ENCODE data around the gene MAP3K20.

DNA sequence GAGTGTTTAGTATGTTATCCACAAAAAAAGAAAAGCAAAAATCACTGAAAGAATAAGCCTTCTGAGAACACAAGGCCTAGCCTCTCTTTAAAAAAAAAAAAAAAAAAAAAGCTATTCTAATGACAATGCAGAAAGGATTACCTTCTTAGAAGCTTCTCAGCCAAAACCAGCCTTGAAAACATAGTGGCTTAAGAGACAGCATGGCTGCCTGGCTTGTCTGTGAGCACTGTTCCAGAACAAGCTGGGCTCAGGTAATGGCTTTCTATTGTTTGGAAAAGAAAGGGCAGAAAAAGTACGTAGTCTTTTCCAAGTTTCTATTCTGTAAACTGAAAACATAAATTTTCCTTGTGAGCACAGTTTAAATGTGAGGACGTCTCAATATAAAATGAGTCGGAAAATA, 119.5 kb downstream of the MAP3K20 start:
- TF ChIP-seq, protein P1, sequence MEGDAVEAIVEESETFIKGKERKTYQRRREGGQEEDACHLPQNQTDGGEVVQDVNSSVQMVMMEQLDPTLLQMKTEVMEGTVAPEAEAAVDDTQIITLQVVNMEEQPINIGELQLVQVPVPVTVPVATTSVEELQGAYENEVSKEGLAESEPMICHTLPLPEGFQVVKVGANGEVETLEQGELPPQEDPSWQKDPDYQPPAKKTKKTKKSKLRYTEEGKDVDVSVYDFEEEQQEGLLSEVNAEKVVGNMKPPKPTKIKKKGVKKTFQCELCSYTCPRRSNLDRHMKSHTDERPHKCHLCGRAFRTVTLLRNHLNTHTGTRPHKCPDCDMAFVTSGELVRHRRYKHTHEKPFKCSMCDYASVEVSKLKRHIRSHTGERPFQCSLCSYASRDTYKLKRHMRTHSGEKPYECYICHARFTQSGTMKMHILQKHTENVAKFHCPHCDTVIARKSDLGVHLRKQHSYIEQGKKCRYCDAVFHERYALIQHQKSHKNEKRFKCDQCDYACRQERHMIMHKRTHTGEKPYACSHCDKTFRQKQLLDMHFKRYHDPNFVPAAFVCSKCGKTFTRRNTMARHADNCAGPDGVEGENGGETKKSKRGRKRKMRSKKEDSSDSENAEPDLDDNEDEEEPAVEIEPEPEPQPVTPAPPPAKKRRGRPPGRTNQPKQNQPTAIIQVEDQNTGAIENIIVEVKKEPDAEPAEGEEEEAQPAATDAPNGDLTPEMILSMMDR (IDR thresholded peaks at IDR 0.05; ENCODE audit: borderline replicate concordance, extremely low read depth, low read length, poor library complexity, severe bottlenecking), result no peak
- TF ChIP-seq EZH2 (IDR thresholded peaks at IDR 0.05; ENCODE audit: borderline replicate concordance, low read depth, low read length, severe bottlenecking), result no peak

Data from DND-41 (cell line).